HepG2 (cell line): ENCODE results near the gene GOT2. TPM values are rescaled to one million over a fixed set of nuclear protein-coding genes. Genes with fewer than 3 reads are reported as not detected.
A peak's percentile ranks its signal among the peaks of the same experiment; 100 is the strongest.

Experiments
- AGO2 ChIP-seq: fragments of 200-400 bp; formaldehyde crosslinking; optimal IDR thresholded peaks from 2 replicates; pipeline ENCODE3; 2017; ENCODE audit warnings: mild to moderate bottlenecking, low read depth, low read length, moderate library complexity
- FOSL2 ChIP-seq: sonication (generic); formaldehyde crosslinking; IDR thresholded peaks from 2 replicates; pipeline ENCODE4 v1.4.0; 2020; ENCODE audit warnings: missing genetic modification reagents
- JUNB ChIP-seq: sonication (generic); formaldehyde crosslinking; IDR thresholded peaks from 2 replicates; pipeline ENCODE4 v1.8.0; 2022; ENCODE audit warnings: missing genetic modification reagents, mild to moderate bottlenecking, borderline replicate concordance
- KLF11 ChIP-seq: IDR thresholded peaks from 2 replicates; pipeline ENCODE4 v1.6.1; 2016; ENCODE audit warnings: missing compliant biosample characterization
- KLF16 ChIP-seq, 2 experiments: sonication (generic) in 1 of 2; formaldehyde crosslinking in 1 of 2; IDR thresholded peaks; 2 replicates each; pipeline versions ENCODE4 v1.6.1 to v1.8.0; 2016 to 2023; ENCODE audit warnings: missing genetic modification reagents in 2 of 2, missing compliant biosample characterization in 1 of 2
- RNF2 ChIP-seq: fragments of 450-650 bp; conservative IDR thresholded peaks from 2 replicates; pipeline ENCODE4 v1.6.1; 2016; ENCODE audit warnings: low read depth
- SALL2 ChIP-seq: sonication (generic); formaldehyde crosslinking; IDR thresholded peaks from 2 replicates; pipeline ENCODE4 v1.8.1; 2023; ENCODE audit warnings: mild to moderate bottlenecking, missing genetic modification reagents, inconsistent platforms
- SKI ChIP-seq: fragments of 450-650 bp; IDR thresholded peaks from one replicate; pipeline ENCODE4 v1.6.1; 2018; ENCODE audit warnings: mild to moderate bottlenecking; ENCODE audit not compliant: partially characterized antibody
- SMC3 ChIP-seq: IDR thresholded peaks from 2 replicates; pipeline ENCODE4 v1.6.1; 2011; ENCODE audit warnings: low read length, improper control_type of control experiment
- SP4 ChIP-seq: sonication (generic); formaldehyde crosslinking; IDR thresholded peaks from 2 replicates; pipeline ENCODE4 v1.8.1; 2023; ENCODE audit warnings: mild to moderate bottlenecking, missing genetic modification reagents
- ZMYM2 ChIP-seq: sonication (generic); formaldehyde crosslinking; IDR thresholded peaks from 2 replicates; pipeline ENCODE4 v1.8.0; 2022; ENCODE audit warnings: mild to moderate bottlenecking, missing genetic modification reagents
- ZNF180 ChIP-seq: sonication (generic); formaldehyde crosslinking; IDR thresholded peaks from 2 replicates; pipeline ENCODE4 v1.4.0; 2020; ENCODE audit warnings: low read depth, missing genetic modification reagents, borderline replicate concordance
- ZNF232 ChIP-seq: sonication (generic); formaldehyde crosslinking; IDR thresholded peaks from 2 replicates; pipeline ENCODE4 v1.4.0; 2020; ENCODE audit warnings: missing genetic modification reagents, borderline replicate concordance
- ZNF282 ChIP-seq: fragments of 450-650 bp; IDR thresholded peaks from 2 replicates; pipeline ENCODE4 v1.6.1; 2018; ENCODE audit not compliant: partially characterized antibody
- ZNF333 ChIP-seq: sonication (generic); formaldehyde crosslinking; IDR thresholded peaks from 2 replicates; pipeline ENCODE4 v1.4.0; 2020; ENCODE audit warnings: mild to moderate bottlenecking, missing genetic modification reagents, borderline replicate concordance
- ZNF335 ChIP-seq: sonication (generic); formaldehyde crosslinking; IDR thresholded peaks from 2 replicates; pipeline ENCODE4 v1.4.0; 2020; ENCODE audit warnings: missing genetic modification reagents
- ZNF343 ChIP-seq: sonication (generic); formaldehyde crosslinking; IDR thresholded peaks from 2 replicates; pipeline ENCODE4 v1.4.0; 2020; ENCODE audit warnings: mild to moderate bottlenecking, missing genetic modification reagents
- ZNF510 ChIP-seq: sonication (generic); formaldehyde crosslinking; IDR thresholded peaks from 2 replicates; pipeline ENCODE4 v1.4.0; 2020; ENCODE audit warnings: low read depth, mild to moderate bottlenecking, missing genetic modification reagents
- ZNF850 ChIP-seq: sonication (generic); formaldehyde crosslinking; conservative IDR thresholded peaks from 2 replicates; pipeline ENCODE4 v1.9.0; 2021; ENCODE audit warnings: mild to moderate bottlenecking, missing genetic modification reagents
- polyA plus RNA-seq, 8 experiments: library from polyadenylated mRNA; depleted of rRNA in 3 of 8; stranded (reverse) in 7 of 8; unstranded in 1 of 8; fragments of >200 nt; fragmentation: Illumina TruSeq in 4 of 8; extraction: Trizol in 4 of 8; gene quantifications; 2 replicates each; pipeline versions ENCODE4 v1.2.1 to v1.2.3, GENCODE V29; 2011 to 2016; ENCODE audit warnings: low read depth in 4 of 8, missing spikeins in 1 of 8, mixed read lengths in 1 of 8; ENCODE audit not compliant: insufficient read depth in 1 of 8
- total RNA-seq, 5 experiments: library from RNA; depleted of rRNA; stranded (reverse); fragments of >200 nt; fragmentation: Illumina TruSeq; extraction: Trizol; gene quantifications; 2 replicates each; pipeline ENCODE4 v1.2.3, GENCODE V29; 2016; ENCODE audit warnings: low read depth in 1 of 5
- TF ChIP-seq, protein P1 (sequence below): sonication (generic); formaldehyde crosslinking; IDR thresholded peaks from 2 replicates; pipeline ENCODE4 v1.5.0; 2020; ENCODE audit warnings: missing genetic modification reagents
- TF ChIP-seq, protein P2 (sequence below): sonication (generic); formaldehyde crosslinking; conservative IDR thresholded peaks from 2 replicates; pipeline ENCODE4 v1.4.0; 2020; ENCODE audit warnings: mild to moderate bottlenecking, missing genetic modification reagents, moderate library complexity
- TF ChIP-seq, protein P3 (sequence below): sonication (generic); formaldehyde crosslinking; IDR thresholded peaks from 2 replicates; pipeline ENCODE4; 2020; ENCODE audit warnings: missing genetic modification reagents, mild to moderate bottlenecking, borderline replicate concordance

GOT2 gene
- total and polyA plus RNA-seq, 2 of the 13 experiments (the other 11 are each of a cell fraction or from before 2014, with no cell fraction given): 32.6 to 121 TPM

DNA sequence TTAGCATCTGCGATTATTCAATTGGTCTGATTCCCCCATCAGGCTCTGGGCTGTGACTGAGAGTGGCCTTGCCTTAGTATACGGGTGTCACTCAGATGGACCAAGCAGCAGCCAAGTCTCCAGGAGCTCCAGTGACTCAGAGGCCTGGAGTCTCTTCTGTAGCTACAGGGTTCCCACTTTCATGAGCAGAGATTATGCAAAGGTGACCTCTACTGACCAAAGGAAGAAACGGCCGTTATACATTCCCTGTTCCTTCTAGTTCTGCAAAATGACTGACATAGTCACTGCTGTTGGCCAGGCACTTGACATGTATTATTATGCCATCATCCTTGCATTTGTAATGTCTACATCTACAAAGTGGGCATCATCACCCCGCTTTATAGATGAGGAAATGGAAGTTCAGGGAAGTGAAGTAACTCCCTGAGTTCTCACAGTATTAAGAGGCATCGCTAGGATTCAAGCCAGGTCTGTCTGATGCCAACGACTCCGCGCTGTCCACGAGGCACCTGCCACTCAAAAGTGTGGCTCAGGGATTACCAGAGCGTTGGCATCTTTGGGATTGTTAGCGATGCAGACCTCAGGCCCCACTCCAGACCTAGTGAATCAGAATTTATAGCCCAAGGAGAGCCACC lies 72.8 kb downstream of the GOT2 start (continued):
- TF ChIP-seq, protein P1, sequence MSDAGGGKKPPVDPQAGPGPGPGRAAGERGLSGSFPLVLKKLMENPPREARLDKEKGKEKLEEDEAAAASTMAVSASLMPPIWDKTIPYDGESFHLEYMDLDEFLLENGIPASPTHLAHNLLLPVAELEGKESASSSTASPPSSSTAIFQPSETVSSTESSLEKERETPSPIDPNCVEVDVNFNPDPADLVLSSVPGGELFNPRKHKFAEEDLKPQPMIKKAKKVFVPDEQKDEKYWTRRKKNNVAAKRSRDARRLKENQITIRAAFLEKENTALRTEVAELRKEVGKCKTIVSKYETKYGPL (CRISPR knock-in tag): no peak
- no peak for TF ChIP-seq ZNF232 (CRISPR knock-in tag)
- no peak for TF ChIP-seq ZNF850
- TF ChIP-seq, protein P2, sequence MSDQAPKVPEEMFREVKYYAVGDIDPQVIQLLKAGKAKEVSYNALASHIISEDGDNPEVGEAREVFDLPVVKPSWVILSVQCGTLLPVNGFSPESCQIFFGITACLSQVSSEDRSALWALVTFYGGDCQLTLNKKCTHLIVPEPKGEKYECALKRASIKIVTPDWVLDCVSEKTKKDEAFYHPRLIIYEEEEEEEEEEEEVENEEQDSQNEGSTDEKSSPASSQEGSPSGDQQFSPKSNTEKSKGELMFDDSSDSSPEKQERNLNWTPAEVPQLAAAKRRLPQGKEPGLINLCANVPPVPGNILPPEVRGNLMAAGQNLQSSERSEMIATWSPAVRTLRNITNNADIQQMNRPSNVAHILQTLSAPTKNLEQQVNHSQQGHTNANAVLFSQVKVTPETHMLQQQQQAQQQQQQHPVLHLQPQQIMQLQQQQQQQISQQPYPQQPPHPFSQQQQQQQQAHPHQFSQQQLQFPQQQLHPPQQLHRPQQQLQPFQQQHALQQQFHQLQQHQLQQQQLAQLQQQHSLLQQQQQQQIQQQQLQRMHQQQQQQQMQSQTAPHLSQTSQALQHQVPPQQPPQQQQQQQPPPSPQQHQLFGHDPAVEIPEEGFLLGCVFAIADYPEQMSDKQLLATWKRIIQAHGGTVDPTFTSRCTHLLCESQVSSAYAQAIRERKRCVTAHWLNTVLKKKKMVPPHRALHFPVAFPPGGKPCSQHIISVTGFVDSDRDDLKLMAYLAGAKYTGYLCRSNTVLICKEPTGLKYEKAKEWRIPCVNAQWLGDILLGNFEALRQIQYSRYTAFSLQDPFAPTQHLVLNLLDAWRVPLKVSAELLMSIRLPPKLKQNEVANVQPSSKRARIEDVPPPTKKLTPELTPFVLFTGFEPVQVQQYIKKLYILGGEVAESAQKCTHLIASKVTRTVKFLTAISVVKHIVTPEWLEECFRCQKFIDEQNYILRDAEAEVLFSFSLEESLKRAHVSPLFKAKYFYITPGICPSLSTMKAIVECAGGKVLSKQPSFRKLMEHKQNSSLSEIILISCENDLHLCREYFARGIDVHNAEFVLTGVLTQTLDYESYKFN (CRISPR knock-in tag): no peak
- peak; percentile 87 for TF ChIP-seq SMC3
- TF ChIP-seq ZNF510 (CRISPR knock-in tag): no peak
- TF ChIP-seq ZNF333: no peak
- TF ChIP-seq, protein P3, sequence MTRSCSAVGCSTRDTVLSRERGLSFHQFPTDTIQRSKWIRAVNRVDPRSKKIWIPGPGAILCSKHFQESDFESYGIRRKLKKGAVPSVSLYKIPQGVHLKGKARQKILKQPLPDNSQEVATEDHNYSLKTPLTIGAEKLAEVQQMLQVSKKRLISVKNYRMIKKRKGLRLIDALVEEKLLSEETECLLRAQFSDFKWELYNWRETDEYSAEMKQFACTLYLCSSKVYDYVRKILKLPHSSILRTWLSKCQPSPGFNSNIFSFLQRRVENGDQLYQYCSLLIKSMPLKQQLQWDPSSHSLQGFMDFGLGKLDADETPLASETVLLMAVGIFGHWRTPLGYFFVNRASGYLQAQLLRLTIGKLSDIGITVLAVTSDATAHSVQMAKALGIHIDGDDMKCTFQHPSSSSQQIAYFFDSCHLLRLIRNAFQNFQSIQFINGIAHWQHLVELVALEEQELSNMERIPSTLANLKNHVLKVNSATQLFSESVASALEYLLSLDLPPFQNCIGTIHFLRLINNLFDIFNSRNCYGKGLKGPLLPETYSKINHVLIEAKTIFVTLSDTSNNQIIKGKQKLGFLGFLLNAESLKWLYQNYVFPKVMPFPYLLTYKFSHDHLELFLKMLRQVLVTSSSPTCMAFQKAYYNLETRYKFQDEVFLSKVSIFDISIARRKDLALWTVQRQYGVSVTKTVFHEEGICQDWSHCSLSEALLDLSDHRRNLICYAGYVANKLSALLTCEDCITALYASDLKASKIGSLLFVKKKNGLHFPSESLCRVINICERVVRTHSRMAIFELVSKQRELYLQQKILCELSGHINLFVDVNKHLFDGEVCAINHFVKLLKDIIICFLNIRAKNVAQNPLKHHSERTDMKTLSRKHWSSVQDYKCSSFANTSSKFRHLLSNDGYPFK: no peak
- TF ChIP-seq ZNF335 (CRISPR knock-in tag): 0 out of 2 replicates have a peak, but pooled peaks have one; percentile 42
- no peak for TF ChIP-seq KLF11 (CRISPR knock-in tag)
- no peak for TF ChIP-seq JUNB (CRISPR knock-in tag)
- 0 out of 2 replicates have a peak, but pooled peaks have one; percentile 42 for TF ChIP-seq SALL2 (CRISPR knock-in tag)
- no peak for TF ChIP-seq AGO2
- TF ChIP-seq SP4 (CRISPR knock-in tag): no peak
- TF ChIP-seq ZNF343 (CRISPR knock-in tag): no peak
- TF ChIP-seq KLF16 (CRISPR knock-in tag; IDR thresholded peaks at IDR 0.05): peak in 1 of 2 experiments; percentile 37; a peak in 1 of 4 replicates
- no peak for TF ChIP-seq ZNF282
- TF ChIP-seq ZMYM2 (CRISPR knock-in tag): no peak
- TF ChIP-seq FOSL2: peak; percentile 75
- no peak for TF ChIP-seq RNF2
- TF ChIP-seq SKI: no peak
- no peak for TF ChIP-seq ZNF180 (CRISPR knock-in tag)
